KOPT-K1 (cell line): ENCODE results near the gene NKPD1.

Experiments used
- H3K27ac ChIP-seq: fragments of 200-600 bp; sonication (generic); 2 replicates; pipeline ENCODE4 v1.5.1; 2016; ENCODE audit warnings: antibody characterized with exemption, mild to moderate bottlenecking, low read depth, low read length; ENCODE audit not compliant: poor library complexity, severe bottlenecking
- H3K36me3 ChIP-seq: fragments of 200-600 bp; sonication (generic); 2 replicates; pipeline ENCODE4 v1.5.1; 2017; ENCODE audit warnings: antibody characterized with exemption, mild to moderate bottlenecking, low read length, moderate library complexity; ENCODE audit not compliant: insufficient read depth
- H3K9me3 ChIP-seq: fragments of 200-600 bp; sonication (generic); 2 replicates; pipeline ENCODE4 v1.5.1; 2017; ENCODE audit warnings: antibody characterized with exemption, low read length, mild to moderate bottlenecking; ENCODE audit not compliant: insufficient read depth, poor library complexity, severe bottlenecking

Gene NKPD1

GRCh38 chr19:45164577-45165335, 4.0 kb upstream of the NKPD1 start:
- Histone ChIP-seq H3K27ac (no peak overlapping the region), H3K9me3 (no peaks in the 10 kb centered on the region), H3K36me3 (no peaks in the 10 kb centered on the region)

GRCh38 chr19:45163751-45164460, 3.1 kb upstream of the NKPD1 start:
- H3K9me3 ChIP-seq = no peaks in the 10 kb centered on the region
- H3K36me3 ChIP-seq = no peaks in the 10 kb centered on the region
- no peak overlapping the region for H3K27ac ChIP-seq

- Histone ChIP-seq H3K9me3 (no peaks in the 10 kb centered on the region), H3K36me3 (no peaks in the 10 kb centered on the region), H3K27ac (no peak overlapping the region)
Observed at GRCh38 chr19:45163156-45163555, 2.4 kb upstream of the NKPD1 start.

GRCh38 chr19:45162608-45163143, 1.9 kb upstream of the NKPD1 start:
- Histone ChIP-seq H3K9me3 (no peaks in the 10 kb centered on the region), H3K36me3 (no peaks in the 10 kb centered on the region), H3K27ac (no peak overlapping the region)

GRCh38 chr19:45161738-45162607, 1.2 kb upstream of the NKPD1 start:
- Histone ChIP-seq H3K9me3 (no peaks in the 10 kb centered on the region), H3K27ac (no peak overlapping the region), H3K36me3 (no peaks in the 10 kb centered on the region)

- H3K27ac ChIP-seq = no peak overlapping the region
- no peaks in the 10 kb centered on the region for H3K9me3 ChIP-seq
- no peaks in the 10 kb centered on the region for H3K36me3 ChIP-seq
Observed at GRCh38 chr19:45159971-45160324, 834 bp downstream of the NKPD1 start.

GRCh38 chr19:45159210-45159970, 1.4 kb downstream of the NKPD1 start:
- Histone ChIP-seq H3K36me3 (no peaks in the 10 kb centered on the region), H3K27ac (no peak overlapping the region), H3K9me3 (no peaks in the 10 kb centered on the region)

GRCh38 chr19:45158503-45159209, 2.1 kb downstream of the NKPD1 start:
- Histone ChIP-seq H3K36me3 (no peaks in the 10 kb centered on the region), H3K9me3 (no peaks in the 10 kb centered on the region), H3K27ac (no peak overlapping the region)

- Histone ChIP-seq H3K9me3 (no peaks in the 10 kb centered on the region), H3K36me3 (no peaks in the 10 kb centered on the region), H3K27ac (no peak overlapping the region)
Observed at GRCh38 chr19:45156751-45157150, 4.0 kb downstream of the NKPD1 start.

- Histone ChIP-seq H3K9me3 (no peaks in the 10 kb centered on the region), H3K27ac (no peak overlapping the region), H3K36me3 (no peaks in the 10 kb centered on the region)
Observed at GRCh38 chr19:45156011-45156630, 4.7 kb downstream of the NKPD1 start.

GRCh38 chr19:45154064-45154827, 6.5 kb downstream of the NKPD1 start:
- peaks cover 7% of the 10 kb centered on the region; the same call in 1 of the 2 replicates for H3K36me3 ChIP-seq
- no peaks in the 10 kb centered on the region for H3K9me3 ChIP-seq
- H3K27ac ChIP-seq = no peak overlapping the region

GRCh38 chr19:45153339-45154063, 7.3 kb downstream of the NKPD1 start:
- no peak overlapping the region for H3K27ac ChIP-seq
- H3K36me3 ChIP-seq = peaks cover 7% of the 10 kb centered on the region; the same call in 1 of the 2 replicates
- no peaks in the 10 kb centered on the region for H3K9me3 ChIP-seq
